Endometrial microvascular endothelial cells (primary cell): ENCODE data around the gene PYM1. TPM values are rescaled to one million over a fixed set of nuclear protein-coding genes. Genes with fewer than 3 reads are reported as not detected.

Experiments
- in situ Hi-C: cut with HindIII; loops from 2 replicates; pipeline ENCODE4 v1.10.0; 2017; ENCODE audit warnings: low sequenced_read_pairs, low pct_unique_long_range_greater_than_20kb; ENCODE audit errors: inconsistent ontology term
- total RNA-seq: library from RNA; depleted of rRNA; stranded (reverse); fragments of >200 nt; gene quantifications from one replicate; pipeline ENCODE4 v1.2.3, GENCODE V29; 2015; ENCODE audit errors: inconsistent ontology term

PYM1 gene
- total RNA-seq, 1 donor from 2014 or later, result 29.1 TPM

DNA sequence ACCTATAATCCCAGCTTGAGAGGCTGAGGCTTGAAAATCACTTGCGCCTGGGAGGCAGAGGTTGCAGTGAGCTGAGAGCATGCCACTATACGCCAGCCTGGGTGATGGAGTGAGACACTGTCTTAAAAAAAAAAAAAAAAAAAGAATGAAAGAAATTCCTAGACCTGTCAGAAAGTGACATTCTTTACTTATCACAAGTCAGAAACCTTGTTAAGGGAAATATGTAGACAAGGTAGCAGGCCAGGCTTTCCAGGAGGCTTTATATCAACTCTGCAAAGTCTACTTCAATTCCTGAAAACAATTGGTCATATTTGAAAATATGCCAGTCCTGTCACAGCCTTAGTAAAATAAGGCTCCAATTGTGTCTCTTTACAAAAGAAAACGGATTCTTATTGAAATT lies 65.8 kb downstream of the PYM1 start:
- in situ Hi-C loops, result no loop called here

DNA sequence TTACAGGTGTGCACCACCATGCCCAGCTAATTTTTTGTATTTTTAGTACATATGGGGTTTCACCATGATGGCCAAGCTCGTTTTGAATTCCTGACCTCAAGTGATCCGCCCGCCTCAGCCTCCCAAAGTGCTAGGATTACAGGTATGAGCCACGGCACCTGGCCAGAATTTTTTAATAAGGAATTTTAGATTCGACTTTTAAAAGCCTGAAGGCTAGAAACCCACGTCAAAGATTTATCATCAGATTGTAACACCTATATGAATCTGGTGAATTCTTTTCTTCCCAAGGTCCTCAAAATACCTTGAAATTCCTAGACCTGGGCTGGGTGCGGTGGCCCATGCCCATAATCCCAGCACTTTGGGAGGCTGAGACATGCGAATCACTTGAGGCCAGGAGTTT lies 66.3 kb downstream of the PYM1 start:
- in situ Hi-C loops, result no loop called here

DNA sequence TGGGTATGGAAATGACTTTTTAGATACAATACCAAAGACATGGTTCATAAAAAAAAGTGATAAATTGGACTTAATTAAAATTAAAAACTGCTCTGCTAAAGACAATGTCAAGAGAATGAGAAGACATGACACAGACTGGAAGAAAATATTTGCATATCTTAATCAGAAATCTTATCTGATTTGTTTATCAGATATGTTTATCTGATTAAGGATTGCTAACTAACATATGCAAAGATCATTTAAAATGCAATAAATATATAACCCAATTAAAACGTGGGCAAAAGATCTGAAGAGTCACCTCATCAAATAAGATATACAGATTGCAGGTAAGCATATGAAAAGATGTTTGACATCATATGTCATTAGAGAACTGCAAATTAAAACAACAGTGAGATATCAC lies 75.0 kb downstream of the PYM1 start:
- in situ Hi-C loops, result no loop called here

Other genes starting within 250 kb of the PYM1 start
- gene ITGA7, start 220.0 kb downstream of the PYM1 start, total RNA-seq, result not detected
- gene BLOC1S1, start 211.8 kb downstream of the PYM1 start, total RNA-seq, result 139 TPM
- gene RDH5, start 207.5 kb downstream of the PYM1 start, total RNA-seq, result not detected
- 847 TPM for gene CD63, start 198.9 kb downstream of the PYM1 start, total RNA-seq
- 5.5 TPM for gene GDF11, start 184.8 kb downstream of the PYM1 start, total RNA-seq
- 85.2 TPM for gene SARNP, start 110.2 kb downstream of the PYM1 start, total RNA-seq
- 44.0 TPM for gene ORMDL2, start 109.9 kb downstream of the PYM1 start, total RNA-seq
- 37.7 TPM for gene DNAJC14, start 98.3 kb downstream of the PYM1 start, total RNA-seq
- gene MMP19, start 85.0 kb downstream of the PYM1 start, total RNA-seq, result 6.0 TPM
- gene DGKA, start 3.3 kb upstream of the PYM1 start, total RNA-seq, result 82.4 TPM
- gene PMEL, start 38.1 kb upstream of the PYM1 start, total RNA-seq, result not detected
- gene CDK2, start 38.9 kb upstream of the PYM1 start, total RNA-seq, result 61.3 TPM
- 53.3 TPM for gene RAB5B, start 46.2 kb upstream of the PYM1 start, total RNA-seq
- gene SUOX, start 69.4 kb upstream of the PYM1 start, total RNA-seq, result 22.4 TPM
- 1.0 TPM for gene IKZF4, start 93.1 kb upstream of the PYM1 start, total RNA-seq
- gene RPS26, start 114.0 kb upstream of the PYM1 start, total RNA-seq, result 1,767 TPM
- not detected for gene ERBB3, start 152.3 kb upstream of the PYM1 start, total RNA-seq
- 226 TPM for gene PA2G4, start 176.7 kb upstream of the PYM1 start, total RNA-seq
- gene RPL41, start 188.7 kb upstream of the PYM1 start, total RNA-seq, result 2,640 TPM
- 3.0 TPM for gene ZC3H10, start 190.4 kb upstream of the PYM1 start, total RNA-seq
- 193 TPM for gene ESYT1, start 200.4 kb upstream of the PYM1 start, total RNA-seq
- gene MYL6B, start 224.7 kb upstream of the PYM1 start, total RNA-seq, result 121 TPM
- gene MYL6, start 230.5 kb upstream of the PYM1 start, total RNA-seq, result 2,953 TPM